SIG-M5 (cell line): ENCODE data around the gene SACM1L.
"Not testable (repeated sequence)": the region's sequence is repeated elsewhere in the genome, so short reads cannot be mapped to it uniquely, and the experiment has no call there.

ENCODE experiments used
- DNase-seq: peaks from one replicate; lab custom pipeline; 2025; lab: John Stamatoyannopoulos, UW

SACM1L gene

GRCh38 chr3:45695166-45695565, 6.0 kb downstream of the SACM1L start:
- not testable (repeated sequence) for DNase-seq

- DNase-seq, result no peak
These were observed 11.4 kb downstream of the SACM1L start for GRCh38 chr3:45700570-45701073.

- no peak for DNase-seq
These were observed 12.1 kb downstream of the SACM1L start for GRCh38 chr3:45701172-45701867.

- DNase-seq, result no peak
These were observed 15.2 kb downstream of the SACM1L start for GRCh38 chr3:45704301-45704943.

GRCh38 chr3:45705839-45706808, 16.9 kb downstream of the SACM1L start:
- DNase-seq, result no peak

GRCh38 chr3:45711931-45712330, 22.7 kb downstream of the SACM1L start:
- no peak for DNase-seq

GRCh38 chr3:45712434-45713110, 23.4 kb downstream of the SACM1L start:
- DNase-seq, result no peak

- no peak for DNase-seq
These were observed 26.7 kb downstream of the SACM1L start for GRCh38 chr3:45715945-45716344.

- no peak for DNase-seq
These were observed 27.7 kb downstream of the SACM1L start for GRCh38 chr3:45716790-45717336.

GRCh38 chr3:45719655-45720487, 30.7 kb downstream of the SACM1L start:
- DNase-seq, result no peak

GRCh38 chr3:45724911-45725310, 35.7 kb downstream of the SACM1L start:
- no peak for DNase-seq

- no peak for DNase-seq
These were observed 40.4 kb downstream of the SACM1L start for GRCh38 chr3:45729614-45730013.

GRCh38 chr3:45730409-45731154, 41.4 kb downstream of the SACM1L start:
- no peak for DNase-seq

- DNase-seq, result no peak
These were observed 47.5 kb downstream of the SACM1L start for GRCh38 chr3:45736707-45737106.

- DNase-seq, result no peak
These were observed 48.0 kb downstream of the SACM1L start for GRCh38 chr3:45737234-45737633.

GRCh38 chr3:45739991-45740390, 50.8 kb downstream of the SACM1L start:
- no peak for DNase-seq

GRCh38 chr3:45741247-45741646, 52.1 kb downstream of the SACM1L start:
- DNase-seq, result no peak

- no peak for DNase-seq
These were observed 52.7 kb downstream of the SACM1L start for GRCh38 chr3:45741742-45742460.

GRCh38 chr3:45742461-45743089, 53.4 kb downstream of the SACM1L start:
- DNase-seq, result no peak
